HG03103 (cell line): Measurements from ENCODE around the gene NCOA3.
"Not testable (repeated sequence)": the region's sequence is repeated elsewhere in the genome, so short reads cannot be mapped to it uniquely, and the experiment has no call there.

Experiments used
- ATAC-seq: cut with Tn5 transposase; IDR thresholded peaks from one replicate; pipeline ENCODE4 v1.9.1; 2021; ENCODE audit warnings: low read depth; ENCODE audit not compliant: unreplicated experiment

The NCOA3 gene

GRCh38 chr20:47468290-47469050, 33.2 kb upstream of the NCOA3 start:
- no peak for ATAC-seq

DNA sequence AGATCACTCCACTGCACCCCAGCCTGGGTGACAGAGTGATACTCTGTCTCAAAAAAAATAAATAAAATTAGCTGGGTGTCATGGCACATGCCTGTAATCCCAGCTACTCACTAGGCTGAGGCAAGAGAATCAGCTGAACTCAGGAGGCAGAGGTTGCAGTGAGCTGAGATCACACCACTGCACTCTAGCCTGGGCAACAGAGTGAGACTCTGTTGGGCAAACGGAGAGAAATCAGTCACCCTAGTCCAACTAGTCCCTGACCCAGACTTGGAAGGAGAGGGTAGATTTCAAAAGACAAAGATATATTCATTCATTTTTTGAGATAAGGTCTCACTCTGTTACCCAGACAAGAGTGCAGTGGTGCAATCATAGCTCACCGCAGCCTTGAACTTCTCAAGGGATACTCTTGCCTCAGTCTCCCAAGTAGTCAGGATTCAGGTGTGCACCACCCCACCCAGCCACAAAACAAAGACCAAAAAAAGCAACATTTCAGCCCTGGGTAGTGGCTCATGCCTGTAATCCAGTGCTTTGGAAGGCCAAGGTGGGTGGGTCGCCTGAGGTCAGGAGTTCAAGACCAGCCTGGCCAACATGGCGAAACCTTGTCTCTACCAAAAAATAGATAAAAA, 26.2 kb upstream of the NCOA3 start:
- ATAC-seq: no peak

- ATAC-seq: no peak
Measured at GRCh38 chr20:47476452-47476851, 25.2 kb upstream of the NCOA3 start.

DNA sequence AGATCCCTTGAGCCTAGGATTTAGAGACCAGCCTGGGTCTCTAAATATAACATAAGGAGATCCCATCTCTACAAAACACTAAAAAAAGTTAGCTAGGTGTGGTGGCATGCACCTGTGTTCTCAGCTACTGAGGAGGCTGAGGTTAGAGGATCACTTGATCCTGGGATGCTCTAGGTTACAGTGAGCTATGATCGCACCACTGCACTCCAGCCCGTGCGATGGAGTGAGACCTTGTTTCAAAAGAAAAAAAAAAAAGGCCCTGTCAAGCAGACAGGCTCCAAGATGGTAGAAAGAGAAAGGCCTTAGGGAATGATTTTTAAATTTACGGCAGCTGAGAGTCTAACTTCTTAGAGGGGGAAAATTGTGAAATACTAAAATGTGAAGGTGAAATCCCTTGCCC, 22.6 kb upstream of the NCOA3 start:
- ATAC-seq: no peak

DNA sequence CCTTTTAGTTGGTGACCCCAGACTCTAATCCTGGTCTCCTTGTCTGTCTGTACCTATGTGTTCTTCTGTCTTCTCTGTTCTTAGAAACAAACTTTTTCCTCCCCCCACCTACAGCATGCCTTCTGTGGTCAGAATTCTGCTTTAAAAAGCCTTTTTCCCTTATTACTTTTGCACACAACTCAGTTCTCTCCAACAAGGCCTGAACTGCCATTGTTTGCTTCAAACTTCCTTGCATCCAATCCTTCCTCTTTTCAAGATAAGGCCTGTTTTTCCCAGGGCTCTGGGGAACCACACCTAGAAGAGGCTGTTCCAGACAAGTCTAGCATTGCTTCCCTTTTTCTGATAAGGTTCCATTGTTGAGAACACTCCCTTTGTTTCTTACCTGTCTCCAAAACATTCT, 22.2 kb upstream of the NCOA3 start:
- no peak for ATAC-seq

DNA sequence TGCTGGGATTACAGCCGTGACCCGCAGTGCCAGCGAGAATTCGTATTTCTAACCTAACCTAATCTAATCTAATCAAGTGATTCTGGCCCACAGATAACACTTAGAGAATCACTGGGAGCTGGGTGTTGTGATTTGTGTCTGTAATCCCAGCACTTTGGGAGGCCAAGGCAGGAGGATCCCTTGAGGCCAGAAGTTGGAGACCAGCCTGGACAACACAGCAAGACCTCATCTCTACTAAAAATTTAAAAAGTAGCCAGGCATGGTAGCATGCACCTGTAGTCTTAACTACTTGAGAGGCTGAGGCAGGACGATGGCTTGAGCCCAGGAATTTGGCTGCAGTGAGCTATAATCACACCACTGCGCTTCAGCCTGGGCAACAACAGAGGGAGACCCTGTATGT, 21.4 kb upstream of the NCOA3 start:
- ATAC-seq: no peak

- no peak for ATAC-seq
Measured at GRCh38 chr20:47480705-47481104, 21.0 kb upstream of the NCOA3 start.

- no peak for ATAC-seq
Measured at GRCh38 chr20:47481330-47482216, 20.1 kb upstream of the NCOA3 start.

DNA sequence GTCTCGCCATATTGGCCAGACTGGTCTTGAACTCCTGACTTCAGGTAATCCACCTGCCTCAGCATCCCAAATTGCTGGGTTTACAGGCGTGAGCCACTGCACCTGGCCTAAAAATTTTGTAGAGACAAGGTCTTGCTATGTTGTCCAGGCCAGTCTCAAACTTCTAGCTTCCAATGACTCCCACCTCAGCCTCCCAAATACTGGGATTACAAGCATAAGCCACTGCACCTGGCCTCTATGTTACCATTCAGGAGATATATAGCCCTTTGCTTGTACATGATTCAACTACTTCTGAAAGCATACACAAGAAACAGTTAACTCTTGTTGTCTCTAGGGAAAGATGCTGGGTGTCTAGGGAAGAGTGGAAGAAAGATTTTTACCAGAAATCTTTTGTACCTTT, 19.0 kb upstream of the NCOA3 start:
- no peak for ATAC-seq

DNA sequence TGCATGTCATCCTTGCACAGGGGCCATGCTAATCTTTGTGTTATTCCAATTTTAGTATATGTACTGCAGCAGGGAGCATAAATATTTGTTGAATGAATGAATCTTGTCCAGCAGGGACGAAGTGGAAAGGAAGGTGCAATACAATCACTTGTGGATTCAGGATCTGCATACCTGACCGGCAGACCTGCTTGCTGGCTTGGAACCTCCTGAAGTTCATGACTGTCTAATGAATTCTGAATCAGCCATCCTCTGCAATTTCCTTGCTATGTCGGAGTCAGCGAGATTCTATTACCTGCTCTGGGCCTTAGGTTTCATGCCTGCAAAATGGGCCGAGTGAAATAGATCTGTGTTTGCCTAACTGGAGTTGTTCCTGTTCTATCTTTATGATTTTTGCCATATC, 17.4 kb upstream of the NCOA3 start:
- ATAC-seq: no peak

DNA sequence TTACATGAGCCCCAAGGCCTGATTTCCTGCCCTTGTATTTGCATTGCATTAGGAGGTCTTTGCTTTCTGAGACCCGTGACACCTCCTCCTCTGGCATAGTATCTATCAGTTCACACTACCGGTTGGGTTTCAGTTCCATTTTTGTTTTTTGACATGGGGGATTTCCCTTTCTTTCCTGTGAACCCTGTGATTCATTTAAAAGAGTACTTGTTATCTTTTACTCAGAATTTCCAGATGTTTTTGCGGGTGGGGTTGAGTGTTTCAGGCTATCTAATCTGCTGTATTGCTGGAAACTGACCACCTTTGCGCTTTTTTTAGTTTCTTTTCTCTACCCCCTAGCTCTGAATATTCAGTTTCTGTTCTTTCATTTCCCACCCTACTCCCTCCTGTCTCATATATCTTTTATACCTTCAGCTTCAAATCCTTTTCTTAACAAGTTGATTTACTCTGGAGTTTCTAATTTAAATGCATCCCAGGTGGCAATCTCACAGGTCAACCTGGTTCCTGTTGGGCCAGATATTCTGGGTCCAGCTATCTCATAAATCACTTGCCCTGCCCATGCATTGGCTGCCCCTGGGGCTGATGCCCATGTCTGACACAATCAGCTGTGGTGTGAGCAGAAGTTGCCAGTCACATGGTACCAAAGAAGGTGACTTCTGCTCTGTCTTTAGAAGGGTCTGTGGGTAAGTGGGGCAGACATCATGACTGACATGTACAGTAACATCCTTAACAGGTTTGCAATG, 14.3 kb upstream of the NCOA3 start:
- ATAC-seq: peak; percentile 74

DNA sequence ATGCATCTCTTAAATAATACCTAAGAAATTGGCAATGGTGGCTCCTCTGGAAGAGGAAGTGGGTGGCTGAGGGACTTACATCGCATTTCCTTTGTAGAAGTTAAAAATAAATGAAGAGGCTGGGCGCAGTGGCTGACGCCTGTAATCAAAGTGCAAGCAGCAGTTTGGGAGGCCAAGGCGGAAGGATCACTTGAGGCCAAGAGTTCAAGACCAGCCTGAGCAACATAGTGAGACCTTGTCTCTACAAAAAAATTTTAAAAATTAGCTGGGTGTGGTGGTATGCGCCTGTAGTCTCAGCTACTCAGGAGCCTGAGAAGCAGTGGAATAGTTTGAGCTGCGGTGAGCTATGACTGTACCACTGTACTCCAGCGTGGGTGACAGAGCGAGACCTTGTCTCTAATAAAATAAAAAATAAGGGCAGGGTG, 12.2 kb upstream of the NCOA3 start:
- ATAC-seq: no peak

DNA sequence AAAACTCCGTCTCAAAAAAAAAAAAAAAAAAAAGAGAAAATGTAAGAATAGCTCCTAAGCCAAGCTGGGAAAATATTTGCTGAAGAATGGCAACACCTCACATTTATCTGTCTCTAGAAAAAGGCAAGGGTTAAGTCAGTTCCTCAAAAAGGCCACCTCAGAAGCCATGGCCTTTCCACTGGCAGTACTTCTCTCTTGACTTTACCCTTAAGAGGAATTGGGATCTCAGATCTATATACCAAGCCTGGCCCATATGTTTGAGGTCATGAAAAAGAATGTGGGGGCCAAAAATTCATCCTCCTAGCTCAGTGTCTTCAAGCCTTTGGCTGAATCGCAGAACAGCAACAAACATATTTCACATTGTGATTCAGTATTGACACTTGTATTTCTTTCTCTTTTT, 10.9 kb upstream of the NCOA3 start:
- ATAC-seq: no peak

DNA sequence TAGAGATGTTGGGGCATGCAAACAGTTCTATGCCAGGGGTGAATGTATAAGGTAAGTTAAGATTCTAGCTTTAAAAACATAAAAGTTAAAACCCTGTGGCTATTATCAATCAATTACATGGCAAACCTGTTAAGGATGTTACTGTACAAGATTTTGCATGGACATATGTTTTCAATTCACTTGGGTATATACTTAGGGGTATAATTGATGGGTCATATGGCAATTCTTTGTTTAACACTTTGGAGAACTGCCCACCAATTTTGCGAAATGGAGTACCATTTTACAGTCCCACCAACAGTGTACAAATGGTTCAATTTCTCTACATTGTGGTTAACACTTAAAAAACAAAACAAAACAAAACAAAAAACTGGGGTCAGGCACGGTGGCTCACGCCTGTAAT, 9.4 kb upstream of the NCOA3 start:
- no peak for ATAC-seq

DNA sequence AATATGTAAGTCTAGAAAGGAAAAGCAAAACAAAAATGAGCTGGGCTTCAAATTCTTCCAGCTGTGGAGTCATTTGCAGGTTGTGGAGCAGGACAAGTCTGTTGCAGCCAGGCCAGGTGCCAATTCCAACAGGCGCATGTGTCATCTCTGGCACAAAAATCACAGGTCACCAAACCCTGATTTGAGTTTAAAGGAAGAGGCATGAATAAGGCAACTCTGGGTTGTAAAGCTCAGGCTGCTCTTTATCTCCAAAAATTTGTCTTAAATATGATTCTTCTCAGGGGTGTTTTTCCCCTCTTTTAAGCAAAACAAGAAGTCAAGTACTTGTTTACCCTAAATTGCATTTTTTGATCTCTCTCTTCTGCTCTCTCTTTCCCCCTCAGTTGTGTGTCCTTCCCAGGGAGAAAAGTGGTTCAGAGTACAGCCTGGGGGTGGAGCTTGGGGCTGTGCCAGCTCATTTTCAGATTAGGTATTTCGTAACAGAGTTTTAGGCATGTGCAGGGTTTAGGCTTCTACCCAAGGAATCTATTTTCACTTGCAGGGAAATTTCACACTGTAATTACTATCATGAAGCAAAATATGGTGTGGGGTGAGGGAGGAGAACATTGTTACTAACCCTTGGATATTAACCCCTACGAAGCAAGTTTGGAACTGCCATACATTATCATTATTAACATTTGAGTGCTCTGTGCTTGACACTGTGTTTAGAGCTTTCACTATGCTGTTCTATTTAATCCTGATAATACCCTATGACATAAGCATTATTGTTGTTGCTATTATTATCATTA, 8.3 kb upstream of the NCOA3 start:
- no peak for ATAC-seq

DNA sequence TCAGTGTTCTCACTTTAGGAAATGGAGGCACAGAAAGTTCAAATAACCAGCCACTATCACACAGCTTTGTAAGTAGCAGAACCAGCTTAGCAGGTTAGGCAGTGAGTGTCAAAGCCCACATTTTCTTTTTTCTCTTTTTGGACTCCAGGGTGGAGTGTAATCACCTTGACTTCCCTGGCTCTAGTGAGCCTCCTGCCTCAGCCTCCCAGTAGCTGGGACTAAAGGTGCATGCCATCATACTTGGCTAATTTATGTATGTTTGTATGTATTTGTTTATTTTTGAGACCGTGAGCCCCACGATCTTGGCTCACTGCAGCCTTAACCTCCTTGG, 7.8 kb upstream of the NCOA3 start:
- no peak for ATAC-seq

DNA sequence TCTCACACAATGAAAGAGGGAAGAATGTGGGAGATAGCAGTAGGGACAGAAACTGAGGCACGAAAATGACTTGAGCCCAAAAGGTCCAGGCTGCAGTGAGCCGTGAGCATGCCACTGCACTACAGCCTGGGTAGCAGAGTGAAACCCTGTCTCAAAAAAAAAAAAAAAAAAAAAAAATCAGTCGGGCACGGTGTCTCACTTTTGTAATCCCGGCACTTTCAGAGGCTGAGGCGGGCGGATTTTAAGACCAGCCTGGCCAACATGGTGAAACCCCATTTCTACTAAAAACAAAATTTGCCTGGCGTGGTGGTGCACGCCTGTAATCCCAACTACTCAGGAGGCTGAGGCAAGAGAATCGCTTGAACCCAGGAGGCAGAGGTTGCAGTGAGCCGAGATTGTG, 7.1 kb upstream of the NCOA3 start:
- not testable (repeated sequence) for ATAC-seq

DNA sequence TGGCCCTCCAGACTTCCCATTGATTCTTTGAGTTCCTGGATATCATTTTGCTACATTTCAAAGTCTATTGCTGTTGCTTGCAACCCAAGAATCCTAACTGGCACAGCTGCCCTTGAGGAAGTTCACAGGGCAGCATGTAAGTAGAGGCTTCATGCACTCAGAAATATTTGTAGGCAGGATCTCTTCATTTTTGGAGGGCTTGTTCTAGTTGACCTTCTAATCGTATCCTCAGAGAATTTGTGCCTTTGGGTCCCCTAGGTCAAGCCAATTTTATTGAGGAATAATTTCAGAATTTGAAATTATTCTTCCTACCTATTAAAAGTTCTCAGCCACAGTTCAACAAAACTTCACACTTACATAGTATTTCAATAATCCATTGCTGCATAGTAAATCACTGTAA, 5.6 kb upstream of the NCOA3 start:
- ATAC-seq: no peak

GRCh38 chr20:47498606-47499005, 3.1 kb upstream of the NCOA3 start:
- no peak for ATAC-seq

- no peak for ATAC-seq
Measured at GRCh38 chr20:47499053-47499452, 2.6 kb upstream of the NCOA3 start.
